ENCODE results near the gene USP49. TPM values are rescaled to one million over a fixed set of nuclear protein-coding genes. Genes with fewer than 3 reads are reported as not detected.

Gene USP49
- total and polyA plus RNA-seq, 7 experiments from 2014 or later = 0.44 to 6.0 (median 2.4) TPM

DNA sequence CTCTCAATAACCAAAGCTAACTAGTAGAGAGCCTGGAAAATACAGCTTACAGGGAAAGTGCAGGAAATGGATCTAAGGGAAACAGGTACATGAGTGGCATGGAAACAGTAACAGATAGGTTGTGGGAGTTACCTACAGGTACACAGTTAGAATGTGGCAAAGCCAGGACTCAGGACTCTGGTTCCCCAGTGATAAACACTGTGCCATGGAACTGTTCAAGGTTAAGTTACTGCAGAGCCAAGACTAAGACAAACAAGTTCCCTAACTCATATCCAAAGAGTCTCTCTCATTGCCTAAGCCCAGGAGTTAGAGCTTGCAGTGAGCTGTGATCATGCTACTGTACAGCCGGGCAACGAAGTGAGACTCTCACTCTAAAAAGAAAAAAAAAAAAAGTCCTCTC, 19.2 kb upstream of the USP49 start:
- Mint-ChIP-seq H3K36me3 (peaks cover 4 to 34% (median 6%) of the 10 kb centered on the region in 5 donors), H3K27me3 (no peaks in the 10 kb centered on the region), H3K9me3 (no peaks in the 10 kb centered on the region), H3K4me1 (peaks cover 0 to 31% (median 9%) of the 10 kb centered on the region in 7 donors), H3K4me3 (no peak overlapping the region), H3K27ac (peak overlapping the region in 1 of 9 donors; percentile 52)
- CTCF ChIA-PET = no interaction called here
- peaks cover 0 to under 1% of the 10 kb centered on the region in 2 donors for H3K4me1 ChIP-seq (ENCODE audit: control insufficient read depth in 2 of 2, insufficient read depth in 2 of 2, low read length in 2 of 2)
- H3K36me3 ChIP-seq (ENCODE audit: control insufficient read depth in 2 of 3, insufficient read depth in 3 of 3, low read length in 3 of 3) = peaks cover 0 to 27% (median 5%) of the 10 kb centered on the region in 3 experiments
- DNase-seq (no peak), ATAC-seq (no peak)
- no peaks in the 10 kb centered on the region for H3K9me3 ChIP-seq (ENCODE audit: control insufficient read depth in 2 of 3, low read length in 3 of 3)
- H3K27me3 ChIP-seq (ENCODE audit: control insufficient read depth in 2 of 2, insufficient read depth in 2 of 2, low read length in 2 of 2) = no peaks in the 10 kb centered on the region
- no peak overlapping the region for H3K27ac ChIP-seq (ENCODE audit: low read depth, low read length)
- POLR2A ChIA-PET = interaction anchor here (0.5 kb wide), 1 partner anchor 79 kb away, joined by 3 read pairs; no protein-coding TSS in a partner anchor
- intact Hi-C loops (cut with micrococcal nuclease) = no loop called here
- H3K4me3 ChIP-seq (ENCODE audit: low read length) = no peak overlapping the region

GRCh38 chr6:41909727-41910126, 14.6 kb upstream of the USP49 start:
- CTCF ChIA-PET = no interaction called here
- Mint-ChIP-seq H3K9me3 (no peaks in the 10 kb centered on the region), H3K27me3 (no peaks in the 10 kb centered on the region), H3K4me3 (no peak overlapping the region), H3K4me1 (peaks cover 5 to 29% (median 18%) of the 10 kb centered on the region in 7 donors), H3K36me3 (peaks cover 4 to 40% (median 16%) of the 10 kb centered on the region in 5 donors), H3K27ac (no peak overlapping the region)
- no peaks in the 10 kb centered on the region for H3K4me1 ChIP-seq (ENCODE audit: control insufficient read depth in 2 of 2, insufficient read depth in 2 of 2, low read length in 2 of 2)
- intact Hi-C loops (cut with micrococcal nuclease) = no loop called here
- peaks cover 0 to 48% (median 0%) of the 10 kb centered on the region in 3 experiments for H3K36me3 ChIP-seq (ENCODE audit: control insufficient read depth in 2 of 3, insufficient read depth in 3 of 3, low read length in 3 of 3)
- ATAC-seq (no peak), DNase-seq (no peak)
- H3K9me3 ChIP-seq (ENCODE audit: control insufficient read depth in 2 of 3, low read length in 3 of 3) = no peaks in the 10 kb centered on the region
- H3K27ac ChIP-seq (ENCODE audit: low read depth, low read length) = no peak overlapping the region
- POLR2A ChIA-PET = no interaction called here
- no peak overlapping the region for H3K4me3 ChIP-seq (ENCODE audit: low read length)
- H3K27me3 ChIP-seq (ENCODE audit: control insufficient read depth in 2 of 2, insufficient read depth in 2 of 2, low read length in 2 of 2) = no peaks in the 10 kb centered on the region

GRCh38 chr6:41901882-41902519, 6.8 kb upstream of the USP49 start:
- Histone ChIP-seq H3K27me3 (ENCODE audit: control insufficient read depth in 2 of 2, insufficient read depth in 2 of 2, low read length in 2 of 2) (no peaks in the 10 kb centered on the region), H3K9me3 (ENCODE audit: control insufficient read depth in 2 of 3, low read length in 3 of 3) (no peaks in the 10 kb centered on the region), H3K4me3 (ENCODE audit: low read length) (no peak overlapping the region), H3K36me3 (ENCODE audit: control insufficient read depth in 2 of 3, insufficient read depth in 3 of 3, low read length in 3 of 3) (peaks cover 0 to 10% (median 0%) of the 10 kb centered on the region in 3 experiments), H3K4me1 (ENCODE audit: control insufficient read depth in 2 of 2, insufficient read depth in 2 of 2, low read length in 2 of 2) (peaks cover 0 to 7% of the 10 kb centered on the region in 2 donors), H3K27ac (ENCODE audit: low read depth, low read length) (no peak overlapping the region)
- ATAC-seq (peak; percentile 78), DNase-seq (peak in 8 of 9 donors; percentile 42 to 66 (median 52))
- peak overlapping the region in 7 of 9 donors; percentile 5 to 61 (median 14) for H3K27ac Mint-ChIP-seq
- H3K27me3 Mint-ChIP-seq = no peaks in the 10 kb centered on the region
- H3K9me3 Mint-ChIP-seq = no peaks in the 10 kb centered on the region
- POLR2A ChIA-PET = interaction anchor here (1.0 to 1.4 kb wide), 3 partner anchors 142 to 147 kb away, joined by 3 to 5 read pairs (median 3); no protein-coding TSS in a partner anchor
- H3K4me1 Mint-ChIP-seq = peaks cover 8 to 27% (median 23%) of the 10 kb centered on the region in 7 donors
- H3K36me3 Mint-ChIP-seq = peaks cover 0 to 7% (median 6%) of the 10 kb centered on the region in 5 donors
- H3K4me3 Mint-ChIP-seq = no peak overlapping the region
- intact Hi-C loops (cut with micrococcal nuclease) = loop anchor here (1.0 to 2.0 kb wide), 6 partner anchors 8 to 315 kb away; partner anchors contain the start of genes BYSL (in 1 of the 2), MED20 (in 1 of the 2) and MRPS10 (in 1 of the 2)
- CTCF ChIA-PET = interaction anchor here (0.8 to 2.3 kb wide), 6 partner anchors 131 to 202 kb away, joined by 3 to 8 read pairs (median 4); no protein-coding TSS in a partner anchor

- Histone ChIP-seq H3K4me3 (ENCODE audit: low read length) (no peak overlapping the region), H3K36me3 (ENCODE audit: control insufficient read depth in 2 of 3, insufficient read depth in 3 of 3, low read length in 3 of 3) (no peaks in the 10 kb centered on the region), H3K27me3 (ENCODE audit: control insufficient read depth in 2 of 2, insufficient read depth in 2 of 2, low read length in 2 of 2) (no peaks in the 10 kb centered on the region), H3K4me1 (ENCODE audit: control insufficient read depth in 2 of 2, insufficient read depth in 2 of 2, low read length in 2 of 2) (peaks cover 5 to 14% of the 10 kb centered on the region in 2 donors), H3K27ac (ENCODE audit: low read depth, low read length) (no peak overlapping the region), H3K9me3 (ENCODE audit: control insufficient read depth in 2 of 3, low read length in 3 of 3) (no peaks in the 10 kb centered on the region)
- peaks cover 12 to 31% (median 27%) of the 10 kb centered on the region in 7 donors for H3K4me1 Mint-ChIP-seq
- DNase-seq = no peak
- ChIA-PET CTCF (interaction anchor here (0.8 kb wide), 1 partner anchor 145 kb away, joined by 5 read pairs; no protein-coding TSS in a partner anchor), POLR2A (interaction anchor here (1.0 kb wide), 1 partner anchor 144 kb away, joined by 5 read pairs; no protein-coding TSS in a partner anchor)
- H3K9me3 Mint-ChIP-seq = no peaks in the 10 kb centered on the region
- ATAC-seq = no peak
- no peak overlapping the region for H3K4me3 Mint-ChIP-seq
- H3K27me3 Mint-ChIP-seq = no peaks in the 10 kb centered on the region
- intact Hi-C loops (cut with micrococcal nuclease) = no loop called here
- peak overlapping the region in 1 of 9 donors; percentile 31 for H3K27ac Mint-ChIP-seq
- peaks cover 0 to 7% (median 0%) of the 10 kb centered on the region in 5 donors for H3K36me3 Mint-ChIP-seq
Observed at GRCh38 chr6:41900861-41901260, 5.7 kb upstream of the USP49 start.

DNA sequence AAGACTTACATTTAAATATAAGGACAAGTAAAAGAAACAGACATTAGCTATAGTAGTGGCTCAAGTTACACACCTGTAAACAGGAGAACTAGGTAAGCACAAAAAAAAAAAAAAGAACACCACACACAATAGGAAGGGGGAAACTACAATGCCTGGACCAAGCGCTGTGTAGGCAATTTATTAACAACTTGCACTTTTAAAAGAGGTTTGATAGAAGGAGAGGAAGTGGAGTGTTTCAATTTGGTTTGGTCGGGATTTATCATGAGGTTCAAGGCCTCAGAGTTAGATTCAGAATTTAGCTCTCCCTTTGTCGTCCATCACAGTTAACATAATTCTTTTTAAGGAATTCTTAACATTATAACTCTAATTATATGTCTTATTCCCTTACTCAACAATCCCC, 1.1 kb upstream of the USP49 start:
- peaks cover 14 to 26% of the 10 kb centered on the region in 2 donors for H3K4me1 ChIP-seq (ENCODE audit: control insufficient read depth in 2 of 2, insufficient read depth in 2 of 2, low read length in 2 of 2)
- Mint-ChIP-seq H3K9me3 (no peaks in the 10 kb centered on the region), H3K27ac (peak overlapping the region in 7 of 9 donors; percentile 11 to 97 (median 93)), H3K4me1 (peaks cover 5 to 17% (median 11%) of the 10 kb centered on the region in 7 donors), H3K36me3 (peaks cover 0 to 2% (median 0%) of the 10 kb centered on the region in 5 donors), H3K27me3 (peaks cover 0 to 7% (median 0%) of the 10 kb centered on the region in 5 donors), H3K4me3 (peak overlapping the region in 1 of 10 donors; percentile 94)
- no peaks in the 10 kb centered on the region for H3K36me3 ChIP-seq (ENCODE audit: control insufficient read depth in 2 of 3, insufficient read depth in 3 of 3, low read length in 3 of 3)
- POLR2A ChIA-PET = interaction anchor here (0.7 to 1.9 kb wide), 6 partner anchors 10 to 242 kb away, joined by 3 to 8 read pairs (median 4); partner anchors contain the start of genes BYSL, MED20, TAF8 and TOMM6
- H3K27ac ChIP-seq (ENCODE audit: low read depth, low read length) = peak overlapping the region; percentile 76
- no peaks in the 10 kb centered on the region for H3K9me3 ChIP-seq (ENCODE audit: control insufficient read depth in 2 of 3, low read length in 3 of 3)
- CTCF ChIA-PET = interaction anchor here (0.7 to 1.4 kb wide), 4 partner anchors 25 to 148 kb away, joined by 3 to 5 read pairs (median 4); partner anchors contain the start of genes BYSL, MED20 and TOMM6
- intact Hi-C loops (cut with micrococcal nuclease) = loop anchor here (5.0 kb wide), 4 partner anchors 49 to 1276 kb away; partner anchors contain the start of genes FOXP4 (in 1 of the 2), SRF (in 1 of the 2) and TBCC (in 1 of the 2)
- ATAC-seq (no peak), DNase-seq (no peak)
- no peaks in the 10 kb centered on the region for H3K27me3 ChIP-seq (ENCODE audit: control insufficient read depth in 2 of 2, insufficient read depth in 2 of 2, low read length in 2 of 2)
- peak overlapping the region; percentile 69 for H3K4me3 ChIP-seq (ENCODE audit: low read length)

Measured in naive thymus-derived CD4-positive, alpha-beta T cell (primary cell).